GM13976 (cell line): Measurements from ENCODE around the gene ARG2.

ENCODE experiments used
- DNase-seq: peaks from one replicate; pipeline ENCODE4 v3.0.0; 2012; ENCODE audit warnings: low spot score
- in situ Hi-C: fragments of 300-500 bp; cut with MboI; formaldehyde crosslinking; loops from one replicate; pipeline ENCODE4 v1.12.0; 2022; ENCODE audit warnings: low sequenced_read_pairs, mixed read lengths, inconsistent platforms; ENCODE audit not compliant: unreplicated experiment
- TF ChIP-seq, protein P1 (sequence below): IDR thresholded peaks from 2 replicates; pipeline ENCODE4 v1.5.1; 2012; ENCODE audit warnings: borderline replicate concordance, mild to moderate bottlenecking; ENCODE audit not compliant: insufficient read depth; ENCODE audit errors: extremely low read depth, missing control alignments, control extremely low read depth

The ARG2 gene

DNA sequence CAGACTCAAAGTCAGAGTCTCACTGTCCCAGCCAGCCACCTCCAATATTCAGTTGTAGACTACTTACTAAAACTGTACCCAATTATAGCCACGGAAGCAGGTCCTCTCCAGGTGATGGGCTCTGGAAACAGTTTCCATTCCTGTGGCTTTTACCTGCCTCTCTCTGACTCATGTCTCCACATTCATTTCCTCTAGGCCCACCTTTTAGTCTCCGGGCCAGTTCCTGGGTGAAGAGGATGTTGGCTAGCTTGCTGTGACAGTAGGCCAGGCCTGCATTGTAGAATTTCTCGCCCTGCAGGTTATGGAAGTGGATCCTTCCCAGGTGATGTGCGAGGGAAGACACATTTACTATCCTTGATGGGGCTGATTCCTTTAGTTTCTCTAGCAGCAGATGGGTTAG lies 70.3 kb downstream of the ARG2 start:
- DNase-seq = no peak
- in situ Hi-C loops = no loop called here
- TF ChIP-seq, protein P1, sequence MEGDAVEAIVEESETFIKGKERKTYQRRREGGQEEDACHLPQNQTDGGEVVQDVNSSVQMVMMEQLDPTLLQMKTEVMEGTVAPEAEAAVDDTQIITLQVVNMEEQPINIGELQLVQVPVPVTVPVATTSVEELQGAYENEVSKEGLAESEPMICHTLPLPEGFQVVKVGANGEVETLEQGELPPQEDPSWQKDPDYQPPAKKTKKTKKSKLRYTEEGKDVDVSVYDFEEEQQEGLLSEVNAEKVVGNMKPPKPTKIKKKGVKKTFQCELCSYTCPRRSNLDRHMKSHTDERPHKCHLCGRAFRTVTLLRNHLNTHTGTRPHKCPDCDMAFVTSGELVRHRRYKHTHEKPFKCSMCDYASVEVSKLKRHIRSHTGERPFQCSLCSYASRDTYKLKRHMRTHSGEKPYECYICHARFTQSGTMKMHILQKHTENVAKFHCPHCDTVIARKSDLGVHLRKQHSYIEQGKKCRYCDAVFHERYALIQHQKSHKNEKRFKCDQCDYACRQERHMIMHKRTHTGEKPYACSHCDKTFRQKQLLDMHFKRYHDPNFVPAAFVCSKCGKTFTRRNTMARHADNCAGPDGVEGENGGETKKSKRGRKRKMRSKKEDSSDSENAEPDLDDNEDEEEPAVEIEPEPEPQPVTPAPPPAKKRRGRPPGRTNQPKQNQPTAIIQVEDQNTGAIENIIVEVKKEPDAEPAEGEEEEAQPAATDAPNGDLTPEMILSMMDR = no peak

DNA sequence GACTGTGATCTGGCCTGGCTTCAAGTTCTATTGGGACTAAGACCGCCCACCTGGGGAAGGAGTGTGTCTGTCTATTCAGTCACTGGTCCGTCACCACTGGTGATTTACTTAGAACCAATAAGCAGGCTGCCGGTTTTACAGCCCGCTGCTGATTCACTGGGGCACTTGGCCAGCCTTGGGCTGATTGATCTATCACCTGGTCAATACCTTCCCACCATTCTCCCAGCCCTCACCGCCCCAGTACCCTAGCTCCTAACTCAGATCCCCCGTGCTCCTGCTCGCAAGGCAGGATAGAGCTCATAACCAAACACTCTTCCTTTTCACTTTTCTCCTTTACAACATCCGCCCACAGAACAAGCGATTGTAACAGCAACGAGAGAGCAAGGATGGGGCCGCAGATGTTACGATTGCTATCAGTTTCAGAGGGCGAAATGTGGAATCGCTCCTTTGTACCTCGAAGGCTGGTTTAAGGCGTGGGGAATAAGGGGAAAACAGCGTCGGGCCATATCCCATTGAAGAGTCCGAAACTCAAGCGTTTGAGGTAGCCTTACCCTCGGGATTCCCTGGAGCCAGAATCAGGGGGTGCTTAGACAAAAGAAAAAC lies 75.2 kb downstream of the ARG2 start:
- peak; percentile 89 for DNase-seq
- TF ChIP-seq, protein P1 = no peak
- in situ Hi-C loops = no loop called here

DNA sequence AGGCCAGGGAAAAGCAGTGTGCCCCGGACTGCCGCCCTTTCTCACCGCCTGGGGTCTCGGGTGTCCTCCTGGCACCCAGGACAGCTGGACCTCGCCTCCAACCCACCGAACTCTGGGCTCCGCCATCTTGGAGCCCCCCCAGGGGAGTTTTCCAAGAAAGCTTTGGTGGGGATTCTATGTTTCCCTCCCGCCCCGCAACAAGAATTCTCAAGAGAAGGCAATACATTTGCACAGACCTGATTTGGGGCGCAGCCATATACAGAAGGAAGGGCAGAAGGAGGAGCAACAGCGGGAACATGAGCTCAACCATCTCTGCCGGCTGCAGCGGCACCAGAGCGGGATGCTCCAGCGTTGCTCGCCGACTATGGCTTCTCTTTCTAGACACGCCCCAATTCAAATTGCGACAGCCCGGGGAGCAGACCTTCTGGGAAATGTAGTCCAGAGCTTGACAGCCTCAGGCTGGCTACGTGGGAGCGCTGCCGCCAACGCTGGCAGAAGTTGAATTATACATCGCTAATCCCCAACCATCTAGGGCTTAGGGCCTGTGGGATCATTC lies 75.8 kb downstream of the ARG2 start, which contains the start of gene RDH11:
RDH11 (minus strand) TSS at position 371 of the 556 bp plus-strand sequence; CDS start at position 310, 61 bp downstream.
- TF ChIP-seq, protein P1 = no peak
- in situ Hi-C loops = no loop called here
- peak; percentile 86 for DNase-seq

DNA sequence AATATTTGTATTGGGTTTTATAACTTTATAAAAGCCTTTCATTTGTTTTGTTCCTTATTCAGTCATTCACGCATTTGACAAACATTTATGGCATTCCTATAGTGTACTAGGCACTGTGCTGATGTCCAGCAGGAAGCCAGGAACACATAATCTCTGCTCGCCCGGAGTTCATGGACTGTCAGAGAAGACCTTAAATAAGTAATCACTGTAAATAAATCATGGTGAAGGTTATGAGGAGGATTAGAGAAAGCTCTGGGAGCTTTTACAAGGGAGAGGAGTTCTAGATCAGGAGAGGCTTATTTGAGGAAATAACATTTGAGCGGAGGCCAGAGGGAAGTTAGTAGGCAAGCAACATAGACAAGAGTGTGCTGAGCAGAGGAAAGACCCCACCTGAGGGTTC lies 77.3 kb downstream of the ARG2 start:
- in situ Hi-C loops = no loop called here
- DNase-seq = no peak
- TF ChIP-seq, protein P1 = no peak

DNA sequence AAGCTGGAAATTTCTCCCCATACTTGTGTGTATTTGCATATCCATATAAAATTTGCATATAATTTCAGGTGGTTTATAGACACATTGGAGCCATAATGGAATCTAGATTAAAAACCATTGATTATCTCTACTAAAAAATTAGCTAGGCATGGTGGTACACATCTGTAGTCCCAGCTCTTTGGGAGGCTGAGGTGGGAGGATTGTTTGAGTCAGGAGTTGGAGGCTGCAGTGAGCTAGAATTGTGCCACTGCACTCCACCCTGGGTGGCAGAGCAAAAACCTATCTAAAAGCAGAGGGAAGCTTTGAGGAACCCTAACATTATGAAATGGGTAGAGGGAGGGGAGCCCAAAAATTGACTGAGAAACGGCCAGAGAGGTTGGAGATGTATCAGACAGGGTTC lies 78.5 kb downstream of the ARG2 start:
- in situ Hi-C loops = no loop called here
- TF ChIP-seq, protein P1 = no peak
- no peak for DNase-seq
